Measurements from ENCODE around the gene SCCPDH.

DNA sequence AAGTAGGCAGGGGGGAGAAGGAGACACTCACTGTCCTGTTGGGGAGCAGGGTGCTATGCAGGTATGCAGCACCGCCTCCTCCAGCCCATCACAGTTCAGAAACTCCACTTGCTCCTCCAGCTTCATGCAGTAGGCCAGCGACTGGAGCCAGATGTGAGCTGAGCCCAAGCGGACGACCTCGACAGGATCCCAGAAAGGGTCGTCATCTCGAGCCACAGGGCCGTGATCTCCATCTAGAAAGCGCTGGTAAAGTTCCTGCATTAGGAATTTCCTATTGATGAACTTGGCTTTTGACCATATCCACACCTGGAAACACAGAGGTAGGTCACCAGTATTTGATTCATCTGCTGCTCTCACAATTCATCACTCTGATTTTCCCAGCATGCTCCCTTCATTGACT, 56.1 kb downstream of the SCCPDH start:
- TF ChIP-seq, protein P1, sequence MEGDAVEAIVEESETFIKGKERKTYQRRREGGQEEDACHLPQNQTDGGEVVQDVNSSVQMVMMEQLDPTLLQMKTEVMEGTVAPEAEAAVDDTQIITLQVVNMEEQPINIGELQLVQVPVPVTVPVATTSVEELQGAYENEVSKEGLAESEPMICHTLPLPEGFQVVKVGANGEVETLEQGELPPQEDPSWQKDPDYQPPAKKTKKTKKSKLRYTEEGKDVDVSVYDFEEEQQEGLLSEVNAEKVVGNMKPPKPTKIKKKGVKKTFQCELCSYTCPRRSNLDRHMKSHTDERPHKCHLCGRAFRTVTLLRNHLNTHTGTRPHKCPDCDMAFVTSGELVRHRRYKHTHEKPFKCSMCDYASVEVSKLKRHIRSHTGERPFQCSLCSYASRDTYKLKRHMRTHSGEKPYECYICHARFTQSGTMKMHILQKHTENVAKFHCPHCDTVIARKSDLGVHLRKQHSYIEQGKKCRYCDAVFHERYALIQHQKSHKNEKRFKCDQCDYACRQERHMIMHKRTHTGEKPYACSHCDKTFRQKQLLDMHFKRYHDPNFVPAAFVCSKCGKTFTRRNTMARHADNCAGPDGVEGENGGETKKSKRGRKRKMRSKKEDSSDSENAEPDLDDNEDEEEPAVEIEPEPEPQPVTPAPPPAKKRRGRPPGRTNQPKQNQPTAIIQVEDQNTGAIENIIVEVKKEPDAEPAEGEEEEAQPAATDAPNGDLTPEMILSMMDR (IDR thresholded peaks at IDR 0.05) = no peak
- no peak for TF ChIP-seq POLR2A (IDR thresholded peaks at IDR 0.05)
